Activated CD4-positive, alpha-beta T cell treated with anti-CD3 and anti-CD28 coated beads, Interleukin-2, amount 50 U/mL, for 4 hours (primary cell): ENCODE data around the gene HMOX2.

ENCODE experiments used
- DNase-seq, 2 experiments: peaks; one replicate each; pipeline ENCODE4 v3.0.0-alpha.2; 2020

HMOX2 gene

DNA sequence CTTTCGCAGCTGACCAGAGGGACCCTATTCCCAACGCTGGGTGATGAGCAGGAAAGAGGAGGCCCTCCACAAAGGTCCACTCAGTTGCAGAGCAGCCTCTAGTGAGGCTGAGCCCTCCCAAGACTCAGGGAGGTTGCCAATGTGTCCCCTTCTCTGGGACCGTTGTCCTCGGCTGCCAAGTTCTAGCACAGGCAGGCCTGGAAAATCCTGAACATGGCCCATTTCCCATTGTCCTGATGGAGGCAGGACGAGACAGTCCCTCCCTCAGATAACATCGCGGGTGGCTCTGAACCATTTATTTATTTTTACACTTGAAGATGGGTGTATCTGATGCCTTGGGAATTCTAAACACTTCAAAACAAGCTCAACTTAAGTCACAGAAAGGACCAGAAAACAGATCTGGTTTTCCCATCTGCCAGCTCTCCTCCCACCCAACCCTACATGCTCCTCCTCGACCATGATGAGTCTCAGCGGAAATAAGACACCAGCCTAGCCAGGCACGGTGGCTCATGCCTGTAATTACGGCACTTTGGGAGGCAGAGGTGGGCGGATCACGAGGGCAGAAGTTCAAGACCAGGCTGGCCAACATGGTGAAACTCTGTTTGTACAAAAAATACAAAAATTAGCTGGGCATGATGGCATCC is 49.6 kb downstream of the HMOX2 start:
- no peak for DNase-seq

DNA sequence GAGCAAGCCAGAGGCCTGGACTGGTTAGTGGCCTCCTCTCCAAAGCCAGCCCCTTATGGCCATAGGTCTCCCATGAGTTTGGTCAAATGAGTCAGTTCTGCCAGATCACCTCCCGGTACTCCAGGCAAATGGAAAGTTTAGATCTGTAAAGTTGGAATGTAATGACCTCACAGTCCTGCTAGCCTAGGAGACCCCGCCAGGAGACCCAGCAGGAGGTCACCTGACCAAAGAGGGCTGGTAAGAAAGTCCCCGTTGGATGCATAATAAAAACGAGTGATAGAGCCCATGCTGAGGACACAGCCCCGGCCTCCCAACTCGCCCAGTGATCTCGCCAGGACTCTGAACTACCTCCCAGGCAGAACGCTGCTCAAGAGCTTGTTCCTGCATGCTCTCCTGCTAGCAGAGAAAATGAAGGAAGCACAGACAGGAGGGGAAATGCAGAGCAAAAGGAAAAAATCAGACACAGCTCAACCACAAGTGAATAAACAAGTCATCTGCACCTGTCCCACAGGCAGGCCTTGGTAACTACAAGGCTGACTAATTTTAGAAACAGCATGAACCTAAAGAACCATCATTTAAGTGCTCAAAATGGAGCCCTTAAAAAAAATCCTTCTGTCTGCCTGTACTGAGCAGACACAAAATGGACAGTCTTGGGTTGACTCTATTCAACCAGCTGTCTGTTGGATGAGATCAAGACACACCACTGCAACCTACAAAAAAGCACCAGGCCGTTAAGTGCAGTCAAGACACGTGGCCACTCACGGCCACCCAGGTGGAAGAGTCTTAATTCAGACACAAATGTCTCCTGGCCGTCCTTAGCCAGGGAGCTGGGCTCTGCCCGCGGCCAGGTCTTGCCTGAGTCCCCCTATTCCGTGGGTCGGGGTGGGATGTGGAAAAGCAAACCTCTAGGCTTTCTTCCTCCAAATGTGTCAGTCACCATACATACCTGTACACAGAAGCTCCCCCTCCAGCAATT is 53.2 kb downstream of the HMOX2 start:
- DNase-seq, result no peak

DNA sequence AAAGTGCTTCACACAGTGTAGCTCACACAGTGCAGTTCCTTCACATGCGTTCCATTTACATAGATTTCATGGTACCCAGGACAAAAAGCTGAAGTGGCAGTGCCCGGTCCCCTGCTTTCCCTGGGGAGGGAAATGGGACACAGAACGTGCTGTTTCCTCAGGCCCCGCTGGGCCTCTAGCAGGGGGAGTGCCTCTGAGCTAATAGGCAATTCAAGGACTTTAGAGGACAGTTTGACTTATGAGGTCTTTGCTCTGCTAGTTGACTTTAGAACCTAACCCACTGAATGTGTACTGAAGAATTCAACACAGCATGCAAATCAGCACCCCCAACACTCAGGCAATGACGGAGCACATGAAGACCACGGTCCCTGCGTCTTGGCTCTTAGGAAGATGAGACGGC is 55.6 kb downstream of the HMOX2 start:
- no peak for DNase-seq

DNA sequence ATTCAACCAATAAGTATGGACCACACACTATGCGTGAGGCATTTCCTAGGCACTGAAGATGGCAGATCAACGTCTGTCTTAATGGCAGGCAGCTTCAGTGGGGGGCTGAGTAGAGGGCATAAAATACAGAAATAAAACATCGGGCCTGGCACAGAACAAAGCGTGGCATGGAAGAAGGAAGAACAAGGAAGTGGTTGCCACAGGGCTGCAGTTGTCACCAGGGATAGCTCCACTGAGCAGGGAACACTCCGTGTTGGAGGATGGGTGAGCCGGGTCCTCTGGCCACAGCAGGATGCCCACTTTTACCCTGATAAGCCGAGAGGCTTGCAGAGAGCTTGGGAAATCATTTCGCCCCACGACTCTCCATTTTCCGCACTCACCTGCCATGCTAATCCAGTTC is 56.0 kb downstream of the HMOX2 start:
- no peak for DNase-seq

DNA sequence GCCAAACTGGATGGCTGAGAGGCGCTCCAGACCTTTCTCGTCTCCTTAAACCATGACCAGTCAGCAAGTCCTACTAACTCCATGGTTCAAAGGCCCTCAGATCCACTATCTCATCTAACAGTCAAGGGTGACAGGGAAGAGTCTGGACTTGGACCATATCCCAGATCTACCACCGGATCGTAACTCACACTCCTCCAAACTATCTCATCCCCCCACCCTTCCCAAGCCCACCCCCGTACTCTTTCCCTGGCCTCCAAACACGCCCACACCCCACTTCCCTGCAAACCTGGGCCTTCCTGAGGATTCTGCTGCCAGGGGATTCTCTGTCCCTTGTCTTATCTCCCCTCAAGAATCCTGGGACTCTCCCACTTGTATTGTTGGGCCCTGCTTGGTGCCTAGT is 57.3 kb downstream of the HMOX2 start:
- DNase-seq, result no peak

DNA sequence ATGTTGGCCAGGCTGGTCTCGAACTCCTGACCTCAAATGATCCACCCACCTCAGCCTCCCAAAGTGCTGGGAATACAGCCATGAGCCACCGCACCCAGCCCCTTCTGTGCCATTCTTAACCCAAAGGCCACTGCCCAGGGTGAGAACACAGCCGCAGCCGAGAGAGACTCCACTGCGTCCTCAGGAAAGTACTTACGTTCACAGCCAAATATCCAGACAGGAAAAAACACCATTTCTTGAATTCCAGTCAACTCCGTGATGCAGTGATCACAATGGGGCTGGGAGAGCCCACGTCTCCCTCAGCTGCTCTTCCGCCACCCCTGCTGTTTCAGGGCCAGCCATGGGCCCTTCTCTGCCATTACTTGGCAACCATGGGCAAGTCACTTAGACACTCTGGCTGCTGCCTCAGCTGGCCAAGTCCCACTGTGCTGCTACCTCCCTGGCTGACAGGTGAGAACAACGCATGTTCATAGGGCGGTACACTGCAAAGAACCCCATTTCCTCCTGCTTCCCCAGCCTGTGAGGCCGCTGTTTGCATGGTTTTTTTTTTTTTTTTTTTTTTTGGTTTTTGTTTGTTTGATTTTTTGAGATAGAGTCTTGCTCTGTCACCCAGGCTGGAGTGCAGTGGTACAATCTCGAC is 58.1 kb downstream of the HMOX2 start:
- no peak for DNase-seq

DNA sequence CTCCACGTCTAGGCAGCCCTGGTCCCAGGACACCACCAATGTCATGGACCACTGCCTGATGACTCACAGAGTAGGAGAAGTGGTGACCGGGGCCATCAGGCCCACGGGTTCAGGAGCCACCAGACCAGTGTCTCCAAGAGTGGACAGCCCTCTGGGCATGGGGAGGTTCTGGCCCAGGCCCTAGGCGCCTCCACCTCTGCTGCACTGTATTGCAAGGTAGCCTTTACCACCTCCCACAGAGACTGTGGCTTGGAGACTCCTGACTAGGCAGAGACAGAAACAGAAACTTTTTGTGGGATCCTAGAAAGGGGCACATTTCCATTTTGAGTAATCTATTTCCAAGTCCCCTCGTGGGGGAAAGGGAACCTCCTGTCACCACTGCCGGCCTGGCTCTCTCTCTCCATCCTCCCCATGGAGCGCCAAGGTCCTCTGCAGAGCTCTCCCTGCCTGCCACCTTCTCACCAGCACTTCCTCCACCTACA is 59.5 kb downstream of the HMOX2 start:
- no peak for DNase-seq

DNA sequence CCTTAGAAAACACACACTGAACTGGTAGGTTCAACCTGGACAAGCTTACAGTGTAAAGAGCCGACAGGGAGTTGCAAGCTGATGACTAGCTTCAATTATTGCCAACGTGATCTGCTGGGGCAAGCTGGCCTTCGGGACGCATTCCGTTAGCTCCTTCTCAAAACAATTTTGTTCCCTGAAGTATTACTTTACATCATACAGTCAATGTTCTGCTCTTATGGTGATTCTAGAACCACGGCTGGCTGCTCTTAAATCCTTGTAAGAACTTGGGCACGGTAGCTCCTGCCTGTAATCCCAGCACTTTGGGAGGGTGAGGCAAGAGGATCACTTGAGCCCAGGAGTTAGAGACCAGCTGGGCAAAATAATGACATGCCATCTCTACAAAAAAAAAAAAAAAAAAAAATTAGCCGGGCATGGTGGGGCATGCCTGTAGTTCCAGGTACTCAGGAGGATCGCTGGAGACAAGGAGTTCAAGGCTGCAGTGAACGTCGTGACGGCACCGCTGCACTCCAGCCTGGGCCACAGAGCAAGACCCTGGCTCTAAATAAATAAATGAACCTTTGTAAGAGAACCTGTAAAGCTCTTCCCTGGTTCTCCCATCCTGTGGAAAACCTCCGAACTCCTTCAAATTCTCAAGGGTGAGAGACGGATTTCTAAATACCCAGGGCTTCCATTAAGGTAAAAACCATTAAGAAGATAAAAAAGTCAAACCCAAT is 60.4 kb downstream of the HMOX2 start:
- no peak for DNase-seq

DNA sequence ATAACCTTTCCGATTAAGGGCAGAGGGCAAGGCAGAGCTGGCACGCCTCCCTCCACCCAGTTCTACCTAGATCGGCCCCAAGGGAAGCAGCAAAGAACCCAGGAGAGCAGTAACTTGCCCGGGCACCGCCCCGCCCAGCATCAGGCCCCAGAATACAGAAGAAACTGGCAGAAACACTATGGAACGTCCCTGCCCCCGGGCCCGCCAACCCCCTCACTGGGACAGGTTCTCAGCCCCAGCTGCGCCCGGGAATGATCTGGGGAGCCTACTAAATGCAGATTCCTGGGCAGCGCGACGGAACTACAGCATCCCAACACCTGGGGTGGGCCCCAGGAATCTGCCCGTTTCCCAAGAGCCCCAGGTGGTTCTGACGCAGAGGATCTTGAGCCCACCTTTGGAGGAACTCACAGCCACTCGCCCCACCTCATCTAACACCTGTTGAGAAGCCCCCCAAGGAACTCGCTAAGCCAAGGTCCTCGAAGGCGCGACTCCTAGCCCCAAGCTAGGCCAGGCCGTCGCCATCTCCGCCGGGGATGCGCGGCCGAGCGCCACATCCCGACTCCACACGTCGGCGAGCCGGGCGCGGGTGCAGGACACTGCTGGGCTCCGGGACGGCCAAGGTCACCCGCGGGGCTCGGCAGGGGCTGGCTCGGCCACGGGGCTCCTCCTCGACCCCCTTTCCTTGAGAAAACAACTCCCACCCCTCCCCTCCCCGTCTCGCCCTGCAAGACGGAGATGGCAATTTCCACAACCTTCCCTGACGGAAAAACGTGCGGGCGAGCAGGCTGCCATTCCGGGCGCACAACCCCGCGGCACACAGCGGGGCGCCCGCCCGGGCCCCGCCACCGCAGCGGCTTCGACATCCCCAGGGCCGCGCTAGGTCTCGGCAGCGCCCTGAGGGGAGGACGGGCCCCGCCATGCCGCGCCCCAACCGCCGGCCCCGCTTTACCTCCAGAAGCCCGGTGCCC is 61.5 kb downstream of the HMOX2 start:
- peak in 1 of 2 experiments; percentile 16 for DNase-seq

DNA sequence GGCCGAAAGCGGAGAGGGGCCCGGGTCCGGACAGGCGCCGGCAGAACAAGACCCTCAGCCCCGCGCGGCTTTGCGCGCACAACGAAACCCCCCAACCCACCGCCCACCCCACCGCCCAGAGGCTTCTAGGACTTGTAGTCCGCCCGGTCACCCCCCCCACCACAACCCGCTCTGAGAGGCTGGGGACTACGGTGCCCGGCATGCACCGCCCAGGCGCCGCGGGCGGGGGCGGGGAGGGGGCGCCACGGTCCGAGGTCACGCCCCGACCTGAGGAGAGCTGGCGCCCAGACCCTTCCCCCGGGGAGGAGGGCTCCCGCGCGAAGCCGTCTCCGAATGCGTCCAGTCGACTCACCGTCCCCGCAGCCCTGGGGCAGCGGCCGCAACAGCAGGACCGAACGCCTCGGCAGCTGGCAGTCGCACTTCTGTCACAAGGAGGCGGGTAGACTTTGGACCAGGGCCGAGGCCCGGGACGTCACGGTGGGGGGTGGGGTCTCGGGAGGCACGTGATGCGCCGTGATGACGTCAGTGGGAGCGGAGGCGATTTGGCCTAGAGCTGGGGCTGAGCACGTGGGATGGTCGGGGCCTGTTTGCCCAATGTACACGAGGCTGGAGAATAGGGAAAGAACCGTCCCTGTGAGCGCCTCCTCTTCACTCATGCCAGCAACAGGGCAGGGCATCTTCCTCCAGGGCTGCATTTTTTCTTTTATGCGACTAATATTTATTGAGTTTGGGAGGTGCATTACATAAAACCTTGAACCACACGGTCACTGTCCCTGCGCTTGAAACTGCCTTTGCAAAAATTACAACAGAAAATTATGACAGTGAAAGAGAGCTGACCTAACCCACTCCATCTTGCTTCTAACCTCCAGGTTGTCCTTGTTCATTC is 62.4 kb downstream of the HMOX2 start, which contains the start of gene CDIP1:
CDIP1 (minus strand) TSS at position 424 of the 886 bp plus-strand sequence. CDS start 24,643 bp downstream, outside the sequence.
- peak; percentile 97 for DNase-seq

DNA sequence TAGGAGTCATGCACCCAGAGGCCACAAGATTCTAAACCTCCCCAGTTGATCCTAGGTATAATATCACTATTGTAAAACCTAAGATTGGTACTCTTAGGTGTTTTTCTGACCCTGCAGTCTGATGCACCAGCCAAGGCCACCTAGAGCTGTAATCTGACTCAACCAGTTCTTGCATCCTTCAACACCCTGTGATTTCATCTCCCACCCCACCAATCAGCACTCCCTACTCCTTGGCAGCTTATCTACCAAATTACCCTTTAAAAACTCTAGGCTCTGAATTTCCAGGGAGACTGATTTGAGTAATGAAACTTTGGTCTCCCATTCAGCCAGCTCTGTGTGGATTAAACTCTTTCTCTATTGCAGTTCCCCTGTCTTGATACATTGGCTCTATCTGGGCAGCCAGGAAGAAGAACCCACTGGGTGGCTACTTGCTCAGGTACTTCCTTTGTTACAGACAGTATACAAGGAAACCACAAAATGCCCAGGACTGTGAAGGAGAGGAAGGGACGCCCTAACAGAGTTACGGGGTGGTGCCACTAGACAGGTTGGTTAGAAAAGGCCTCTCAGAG is 63.6 kb downstream of the HMOX2 start:
- DNase-seq, result no peak

DNA sequence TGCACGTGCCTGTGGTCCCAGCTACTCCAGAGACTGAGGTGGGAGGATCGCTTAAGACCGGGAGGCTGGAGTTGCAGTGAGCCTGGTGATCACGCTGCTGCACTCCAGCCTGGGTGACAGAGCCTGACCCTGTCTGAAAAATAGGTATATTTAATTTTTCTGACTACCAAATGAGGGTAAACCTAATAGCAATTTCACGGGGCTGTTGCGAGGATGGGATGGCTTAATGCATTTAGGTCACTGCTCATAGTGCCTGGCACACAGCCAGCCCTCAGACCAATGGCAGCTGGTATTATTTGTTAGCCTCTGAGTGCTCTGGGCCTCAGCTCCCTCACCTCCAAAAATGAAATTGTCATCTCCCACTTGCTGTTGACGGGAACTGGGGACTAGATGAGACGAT is 68.3 kb downstream of the HMOX2 start:
- no peak for DNase-seq

DNA sequence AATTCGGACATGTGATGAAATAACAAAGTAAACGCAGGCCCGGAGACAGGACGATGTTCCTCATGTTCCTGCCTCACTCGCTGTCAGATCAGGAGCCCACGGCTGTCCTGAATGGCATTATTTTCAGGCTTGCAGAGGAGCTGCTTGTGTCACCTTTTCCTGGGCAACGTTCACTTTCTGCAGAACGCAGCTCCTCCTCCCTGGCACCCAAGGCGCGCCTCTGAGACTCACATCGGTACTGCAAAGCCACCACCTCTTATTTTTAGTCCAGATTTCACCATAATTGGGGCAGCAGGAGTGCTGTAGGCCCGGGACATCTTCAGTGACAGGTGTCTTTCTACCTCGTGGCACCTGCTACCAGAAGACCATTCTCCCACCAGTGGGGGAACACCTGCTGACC is 71.9 kb downstream of the HMOX2 start:
- no peak for DNase-seq

DNA sequence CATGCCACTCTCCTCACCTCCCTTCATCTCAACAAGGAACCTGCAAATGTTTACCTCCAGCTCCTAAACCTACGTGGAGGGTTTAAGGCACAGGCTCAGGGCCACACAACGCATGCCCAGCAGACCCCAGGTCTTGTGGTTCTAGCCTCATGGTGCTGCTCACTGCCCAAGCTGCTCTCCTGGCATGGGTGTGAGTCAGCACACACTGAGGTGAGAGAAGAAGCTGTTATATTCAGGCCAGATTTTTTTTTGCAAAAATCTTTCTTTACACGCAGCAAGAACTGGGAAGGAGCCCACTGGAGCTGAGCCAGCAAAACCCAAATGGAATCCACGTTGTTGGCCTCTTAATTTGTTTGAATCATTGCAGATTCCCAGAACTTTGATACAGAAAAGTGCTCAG is 74.4 kb downstream of the HMOX2 start:
- DNase-seq, result no peak

DNA sequence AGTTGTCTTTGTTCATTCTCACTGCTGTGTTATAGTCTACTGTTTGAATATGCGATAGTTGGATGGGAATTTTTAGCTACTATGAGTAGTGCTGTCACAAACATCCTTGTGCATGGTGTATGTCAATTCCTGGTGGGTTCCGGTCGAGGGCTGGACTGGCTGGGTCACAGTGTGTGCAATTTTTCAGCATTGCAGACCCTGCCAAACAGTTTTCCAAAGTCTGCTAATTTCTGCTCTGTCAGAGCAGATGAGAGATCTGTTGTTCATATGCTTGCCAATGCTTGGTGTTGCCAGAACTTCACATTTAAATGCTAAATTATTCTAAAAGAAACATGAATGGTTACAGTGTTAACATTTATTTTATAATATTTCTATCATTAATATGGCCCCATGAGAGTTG is 76.3 kb downstream of the HMOX2 start:
- no peak for DNase-seq

DNA sequence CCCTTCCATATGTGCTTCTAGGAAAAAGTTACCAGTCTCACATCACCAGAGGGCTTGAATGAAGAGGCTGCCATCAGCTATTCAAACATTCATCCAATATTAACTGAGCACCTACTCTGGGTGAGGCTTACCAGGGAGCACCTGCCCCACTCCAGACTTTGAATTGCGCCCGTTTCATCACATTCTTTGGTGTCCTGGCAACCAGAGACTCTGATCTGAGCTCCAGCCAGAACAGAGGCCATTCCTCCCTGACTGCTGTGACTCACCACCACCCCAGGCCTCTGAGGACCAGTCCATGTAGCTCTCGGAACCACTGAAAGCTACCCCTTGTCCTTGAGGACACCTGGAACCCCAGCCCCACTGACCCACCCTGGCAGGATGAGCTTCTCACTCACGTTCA is 79.9 kb downstream of the HMOX2 start, which contains the start of gene C16orf96:
C16orf96 (plus strand) TSS at position 229 of the 400 bp plus-strand sequence; CDS start at position 379, 150 bp downstream.
- no peak for DNase-seq

DNA sequence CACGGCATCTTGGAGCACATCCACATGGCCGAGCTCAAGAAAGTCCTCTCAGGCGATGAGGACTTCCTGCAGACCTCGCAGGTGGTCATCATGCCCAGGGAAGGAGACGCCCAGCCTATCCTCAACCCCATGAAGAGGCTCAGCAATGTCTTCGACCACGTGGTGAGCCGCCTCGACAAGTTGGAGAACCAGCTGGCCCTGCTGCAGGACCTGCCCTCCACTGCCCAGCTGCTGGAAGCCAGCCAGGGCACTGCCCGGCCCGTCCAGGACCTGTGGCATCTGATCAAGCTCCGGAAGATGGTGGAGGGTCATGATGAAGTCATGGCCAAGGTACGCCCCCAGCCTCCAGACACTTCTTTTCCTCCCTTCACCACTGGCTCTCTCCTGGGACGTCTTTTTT is 80.4 kb downstream of the HMOX2 start:
- no peak for DNase-seq

DNA sequence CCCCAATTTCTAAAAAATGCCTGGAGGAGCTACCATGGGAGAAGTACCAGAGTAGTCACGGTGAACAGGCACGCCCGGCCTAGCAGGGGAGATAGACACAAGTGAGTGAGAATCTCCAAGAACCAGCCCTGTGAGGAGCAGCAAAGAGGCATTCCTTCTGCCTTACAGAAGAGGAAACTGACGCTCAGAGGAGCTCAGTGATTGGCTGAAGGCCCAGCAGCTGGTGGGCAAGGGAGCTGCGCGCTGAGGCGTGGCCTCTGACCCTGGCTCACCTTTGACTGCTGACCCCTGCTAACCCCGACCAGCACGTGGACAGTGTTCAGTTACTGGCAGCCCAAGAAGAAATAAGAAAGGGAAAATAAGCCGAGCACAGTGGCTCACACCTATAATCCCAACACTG is 81.8 kb downstream of the HMOX2 start:
- no peak for DNase-seq
